ENCODE data around the gene MEX3A.

DNA sequence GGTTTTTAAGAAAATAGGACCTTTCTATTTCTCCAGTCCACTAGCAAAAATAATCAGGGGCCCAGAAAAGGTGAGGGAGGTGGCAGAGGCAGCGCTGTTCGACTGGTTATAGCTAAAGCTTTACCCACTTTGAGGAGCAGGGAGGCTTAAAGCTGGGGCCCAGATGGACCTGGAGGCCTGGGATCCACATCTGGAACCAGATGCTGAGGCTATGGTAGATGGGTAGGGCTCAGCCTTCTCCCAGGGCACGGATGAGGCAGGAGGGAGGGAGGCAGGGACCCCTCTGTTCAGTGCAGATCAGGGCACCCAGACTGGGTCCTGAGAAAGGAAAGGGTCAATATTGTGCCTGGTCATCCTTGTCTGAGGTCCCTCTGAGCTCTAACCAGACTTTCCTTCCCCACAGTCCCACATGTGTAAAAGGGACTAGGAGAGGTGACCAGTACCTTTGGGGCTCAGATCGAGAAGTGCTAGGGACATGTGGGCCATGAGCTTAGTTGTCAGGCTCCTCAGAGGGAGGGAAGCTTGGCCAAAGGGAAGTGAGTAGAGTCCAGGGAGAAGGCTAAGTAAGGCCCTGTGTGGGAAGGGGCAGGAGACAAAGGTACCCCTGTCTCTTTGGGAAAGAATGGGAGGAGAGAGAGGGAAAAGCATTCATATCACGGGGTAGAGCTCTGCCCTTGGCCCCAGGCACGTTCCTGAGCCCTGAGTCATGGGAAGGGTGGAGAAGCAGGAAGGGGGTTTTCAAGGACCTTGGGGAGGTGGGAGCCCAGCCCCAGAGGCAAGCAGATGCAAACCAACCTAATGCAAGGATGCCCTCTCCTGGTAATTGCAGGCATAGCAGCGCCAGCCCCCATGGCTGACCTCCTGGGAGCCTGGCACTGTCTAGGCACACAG is 47.7 kb upstream of the MEX3A start:
- TF ChIP-seq, protein P1, sequence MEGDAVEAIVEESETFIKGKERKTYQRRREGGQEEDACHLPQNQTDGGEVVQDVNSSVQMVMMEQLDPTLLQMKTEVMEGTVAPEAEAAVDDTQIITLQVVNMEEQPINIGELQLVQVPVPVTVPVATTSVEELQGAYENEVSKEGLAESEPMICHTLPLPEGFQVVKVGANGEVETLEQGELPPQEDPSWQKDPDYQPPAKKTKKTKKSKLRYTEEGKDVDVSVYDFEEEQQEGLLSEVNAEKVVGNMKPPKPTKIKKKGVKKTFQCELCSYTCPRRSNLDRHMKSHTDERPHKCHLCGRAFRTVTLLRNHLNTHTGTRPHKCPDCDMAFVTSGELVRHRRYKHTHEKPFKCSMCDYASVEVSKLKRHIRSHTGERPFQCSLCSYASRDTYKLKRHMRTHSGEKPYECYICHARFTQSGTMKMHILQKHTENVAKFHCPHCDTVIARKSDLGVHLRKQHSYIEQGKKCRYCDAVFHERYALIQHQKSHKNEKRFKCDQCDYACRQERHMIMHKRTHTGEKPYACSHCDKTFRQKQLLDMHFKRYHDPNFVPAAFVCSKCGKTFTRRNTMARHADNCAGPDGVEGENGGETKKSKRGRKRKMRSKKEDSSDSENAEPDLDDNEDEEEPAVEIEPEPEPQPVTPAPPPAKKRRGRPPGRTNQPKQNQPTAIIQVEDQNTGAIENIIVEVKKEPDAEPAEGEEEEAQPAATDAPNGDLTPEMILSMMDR (IDR thresholded peaks at IDR 0.05) = peak; percentile 93
- TF ChIP-seq, protein P2, sequence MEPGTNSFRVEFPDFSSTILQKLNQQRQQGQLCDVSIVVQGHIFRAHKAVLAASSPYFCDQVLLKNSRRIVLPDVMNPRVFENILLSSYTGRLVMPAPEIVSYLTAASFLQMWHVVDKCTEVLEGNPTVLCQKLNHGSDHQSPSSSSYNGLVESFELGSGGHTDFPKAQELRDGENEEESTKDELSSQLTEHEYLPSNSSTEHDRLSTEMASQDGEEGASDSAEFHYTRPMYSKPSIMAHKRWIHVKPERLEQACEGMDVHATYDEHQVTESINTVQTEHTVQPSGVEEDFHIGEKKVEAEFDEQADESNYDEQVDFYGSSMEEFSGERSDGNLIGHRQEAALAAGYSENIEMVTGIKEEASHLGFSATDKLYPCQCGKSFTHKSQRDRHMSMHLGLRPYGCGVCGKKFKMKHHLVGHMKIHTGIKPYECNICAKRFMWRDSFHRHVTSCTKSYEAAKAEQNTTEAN (CRISPR knock-in tag; IDR thresholded peaks at IDR 0.05) = no peak
- no peak for TF ChIP-seq TEAD4 (CRISPR knock-in tag; IDR thresholded peaks at IDR 0.05)
- no peak for TF ChIP-seq ZNF263 (CRISPR knock-in tag; IDR thresholded peaks at IDR 0.05; ENCODE audit: low read depth)
- TF ChIP-seq, protein P3, sequence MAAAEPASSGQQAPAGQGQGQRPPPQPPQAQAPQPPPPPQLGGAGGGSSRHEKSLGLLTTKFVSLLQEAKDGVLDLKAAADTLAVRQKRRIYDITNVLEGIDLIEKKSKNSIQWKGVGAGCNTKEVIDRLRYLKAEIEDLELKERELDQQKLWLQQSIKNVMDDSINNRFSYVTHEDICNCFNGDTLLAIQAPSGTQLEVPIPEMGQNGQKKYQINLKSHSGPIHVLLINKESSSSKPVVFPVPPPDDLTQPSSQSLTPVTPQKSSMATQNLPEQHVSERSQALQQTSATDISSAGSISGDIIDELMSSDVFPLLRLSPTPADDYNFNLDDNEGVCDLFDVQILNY (CRISPR knock-in tag; IDR thresholded peaks at IDR 0.05) = no peak
- TF ChIP-seq, protein P4, sequence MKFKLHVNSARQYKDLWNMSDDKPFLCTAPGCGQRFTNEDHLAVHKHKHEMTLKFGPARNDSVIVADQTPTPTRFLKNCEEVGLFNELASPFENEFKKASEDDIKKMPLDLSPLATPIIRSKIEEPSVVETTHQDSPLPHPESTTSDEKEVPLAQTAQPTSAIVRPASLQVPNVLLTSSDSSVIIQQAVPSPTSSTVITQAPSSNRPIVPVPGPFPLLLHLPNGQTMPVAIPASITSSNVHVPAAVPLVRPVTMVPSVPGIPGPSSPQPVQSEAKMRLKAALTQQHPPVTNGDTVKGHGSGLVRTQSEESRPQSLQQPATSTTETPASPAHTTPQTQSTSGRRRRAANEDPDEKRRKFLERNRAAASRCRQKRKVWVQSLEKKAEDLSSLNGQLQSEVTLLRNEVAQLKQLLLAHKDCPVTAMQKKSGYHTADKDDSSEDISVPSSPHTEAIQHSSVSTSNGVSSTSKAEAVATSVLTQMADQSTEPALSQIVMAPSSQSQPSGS (CRISPR knock-in tag; IDR thresholded peaks at IDR 0.05; ENCODE audit: borderline replicate concordance, low read depth) = no peak
- TF ChIP-seq, protein P5, sequence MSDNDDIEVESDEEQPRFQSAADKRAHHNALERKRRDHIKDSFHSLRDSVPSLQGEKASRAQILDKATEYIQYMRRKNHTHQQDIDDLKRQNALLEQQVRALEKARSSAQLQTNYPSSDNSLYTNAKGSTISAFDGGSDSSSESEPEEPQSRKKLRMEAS (CRISPR knock-in tag; IDR thresholded peaks at IDR 0.05) = peak; percentile 65
- TF ChIP-seq, protein P6, sequence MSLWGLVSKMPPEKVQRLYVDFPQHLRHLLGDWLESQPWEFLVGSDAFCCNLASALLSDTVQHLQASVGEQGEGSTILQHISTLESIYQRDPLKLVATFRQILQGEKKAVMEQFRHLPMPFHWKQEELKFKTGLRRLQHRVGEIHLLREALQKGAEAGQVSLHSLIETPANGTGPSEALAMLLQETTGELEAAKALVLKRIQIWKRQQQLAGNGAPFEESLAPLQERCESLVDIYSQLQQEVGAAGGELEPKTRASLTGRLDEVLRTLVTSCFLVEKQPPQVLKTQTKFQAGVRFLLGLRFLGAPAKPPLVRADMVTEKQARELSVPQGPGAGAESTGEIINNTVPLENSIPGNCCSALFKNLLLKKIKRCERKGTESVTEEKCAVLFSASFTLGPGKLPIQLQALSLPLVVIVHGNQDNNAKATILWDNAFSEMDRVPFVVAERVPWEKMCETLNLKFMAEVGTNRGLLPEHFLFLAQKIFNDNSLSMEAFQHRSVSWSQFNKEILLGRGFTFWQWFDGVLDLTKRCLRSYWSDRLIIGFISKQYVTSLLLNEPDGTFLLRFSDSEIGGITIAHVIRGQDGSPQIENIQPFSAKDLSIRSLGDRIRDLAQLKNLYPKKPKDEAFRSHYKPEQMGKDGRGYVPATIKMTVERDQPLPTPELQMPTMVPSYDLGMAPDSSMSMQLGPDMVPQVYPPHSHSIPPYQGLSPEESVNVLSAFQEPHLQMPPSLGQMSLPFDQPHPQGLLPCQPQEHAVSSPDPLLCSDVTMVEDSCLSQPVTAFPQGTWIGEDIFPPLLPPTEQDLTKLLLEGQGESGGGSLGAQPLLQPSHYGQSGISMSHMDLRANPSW (CRISPR knock-in tag; conservative IDR thresholded peaks at IDR 0.05; ENCODE audit: low read depth) = no peak
- TF ChIP-seq ZNF121 (CRISPR knock-in tag; IDR thresholded peaks at IDR 0.05) = no peak
- TF ChIP-seq SP1 (CRISPR knock-in tag; conservative IDR thresholded peaks at IDR 0.05) = 0 out of 2 replicates have a peak, but pooled peaks have one; percentile 45
- no peak for TF ChIP-seq ZNF232 (CRISPR knock-in tag; IDR thresholded peaks at IDR 0.05)
- TF ChIP-seq, protein P7, sequence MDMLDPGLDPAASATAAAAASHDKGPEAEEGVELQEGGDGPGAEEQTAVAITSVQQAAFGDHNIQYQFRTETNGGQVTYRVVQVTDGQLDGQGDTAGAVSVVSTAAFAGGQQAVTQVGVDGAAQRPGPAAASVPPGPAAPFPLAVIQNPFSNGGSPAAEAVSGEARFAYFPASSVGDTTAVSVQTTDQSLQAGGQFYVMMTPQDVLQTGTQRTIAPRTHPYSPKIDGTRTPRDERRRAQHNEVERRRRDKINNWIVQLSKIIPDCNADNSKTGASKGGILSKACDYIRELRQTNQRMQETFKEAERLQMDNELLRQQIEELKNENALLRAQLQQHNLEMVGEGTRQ (CRISPR knock-in tag; IDR thresholded peaks at IDR 0.05) = no peak
- no peak for TF ChIP-seq ELF4 (CRISPR knock-in tag; IDR thresholded peaks at IDR 0.05; ENCODE audit: low read depth)
- TF ChIP-seq GRHL2 (CRISPR knock-in tag; IDR thresholded peaks at IDR 0.05; ENCODE audit: insufficient replicate concordance, severe bottlenecking) = no peak

All from WTC11 (cell line).